GM12872 (cell line): ENCODE measurements around the gene AGT.

Experiments used
- TF ChIP-seq, protein P1 (sequence below): IDR thresholded peaks from 3 replicates; pipeline ENCODE4 v1.5.1; 2011; ENCODE audit warnings: low read depth, mild to moderate bottlenecking, low read length, moderate library complexity; ENCODE audit not compliant: insufficient read depth

Gene AGT

GRCh38 chr1:230749150-230749549 is 35.2 kb upstream of the AGT start:
- TF ChIP-seq, protein P1, sequence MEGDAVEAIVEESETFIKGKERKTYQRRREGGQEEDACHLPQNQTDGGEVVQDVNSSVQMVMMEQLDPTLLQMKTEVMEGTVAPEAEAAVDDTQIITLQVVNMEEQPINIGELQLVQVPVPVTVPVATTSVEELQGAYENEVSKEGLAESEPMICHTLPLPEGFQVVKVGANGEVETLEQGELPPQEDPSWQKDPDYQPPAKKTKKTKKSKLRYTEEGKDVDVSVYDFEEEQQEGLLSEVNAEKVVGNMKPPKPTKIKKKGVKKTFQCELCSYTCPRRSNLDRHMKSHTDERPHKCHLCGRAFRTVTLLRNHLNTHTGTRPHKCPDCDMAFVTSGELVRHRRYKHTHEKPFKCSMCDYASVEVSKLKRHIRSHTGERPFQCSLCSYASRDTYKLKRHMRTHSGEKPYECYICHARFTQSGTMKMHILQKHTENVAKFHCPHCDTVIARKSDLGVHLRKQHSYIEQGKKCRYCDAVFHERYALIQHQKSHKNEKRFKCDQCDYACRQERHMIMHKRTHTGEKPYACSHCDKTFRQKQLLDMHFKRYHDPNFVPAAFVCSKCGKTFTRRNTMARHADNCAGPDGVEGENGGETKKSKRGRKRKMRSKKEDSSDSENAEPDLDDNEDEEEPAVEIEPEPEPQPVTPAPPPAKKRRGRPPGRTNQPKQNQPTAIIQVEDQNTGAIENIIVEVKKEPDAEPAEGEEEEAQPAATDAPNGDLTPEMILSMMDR = no peak

DNA sequence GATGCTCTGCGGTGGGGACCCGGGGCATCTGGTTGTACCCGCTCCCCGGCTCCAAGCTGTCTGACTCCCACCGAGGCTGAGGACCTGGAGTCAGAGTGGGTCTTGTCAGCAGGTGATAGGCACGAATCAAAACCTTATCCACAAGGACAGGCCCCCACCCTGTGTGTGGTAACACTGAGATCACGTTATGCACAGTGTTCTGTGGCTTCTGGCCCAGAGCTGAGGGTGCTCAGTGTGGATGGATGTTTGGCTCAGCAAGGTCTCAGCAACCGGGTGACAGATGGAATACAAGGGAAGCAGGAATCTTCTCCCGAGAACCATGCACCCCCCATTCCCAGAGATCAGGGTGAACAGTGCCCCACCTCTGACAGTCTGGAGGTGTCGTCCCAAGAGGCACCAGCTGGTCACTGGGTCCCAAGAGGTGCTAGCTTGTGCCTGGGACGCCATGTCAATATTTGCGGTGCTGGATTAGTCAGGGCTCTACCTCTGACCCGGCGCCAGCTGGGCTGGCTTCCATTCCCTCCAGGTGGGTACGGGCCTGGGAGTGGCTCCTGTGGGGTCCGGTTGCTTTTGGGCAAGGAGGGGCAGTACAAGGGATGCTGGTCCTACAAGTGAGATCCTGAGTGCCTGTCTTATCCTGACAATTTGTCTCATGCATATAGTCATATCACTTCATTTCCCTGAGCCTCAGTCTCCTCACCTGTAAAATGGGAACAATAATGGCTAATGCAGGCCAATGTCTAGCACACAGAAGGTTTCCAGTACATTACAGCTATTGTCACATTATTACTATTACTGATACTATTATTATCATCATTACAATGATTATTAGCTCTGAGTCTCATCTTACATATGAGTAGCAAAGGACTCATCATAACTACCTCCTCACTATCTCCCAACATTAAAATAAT is 34.2 kb upstream of the AGT start:
- TF ChIP-seq, protein P1 = no peak

DNA sequence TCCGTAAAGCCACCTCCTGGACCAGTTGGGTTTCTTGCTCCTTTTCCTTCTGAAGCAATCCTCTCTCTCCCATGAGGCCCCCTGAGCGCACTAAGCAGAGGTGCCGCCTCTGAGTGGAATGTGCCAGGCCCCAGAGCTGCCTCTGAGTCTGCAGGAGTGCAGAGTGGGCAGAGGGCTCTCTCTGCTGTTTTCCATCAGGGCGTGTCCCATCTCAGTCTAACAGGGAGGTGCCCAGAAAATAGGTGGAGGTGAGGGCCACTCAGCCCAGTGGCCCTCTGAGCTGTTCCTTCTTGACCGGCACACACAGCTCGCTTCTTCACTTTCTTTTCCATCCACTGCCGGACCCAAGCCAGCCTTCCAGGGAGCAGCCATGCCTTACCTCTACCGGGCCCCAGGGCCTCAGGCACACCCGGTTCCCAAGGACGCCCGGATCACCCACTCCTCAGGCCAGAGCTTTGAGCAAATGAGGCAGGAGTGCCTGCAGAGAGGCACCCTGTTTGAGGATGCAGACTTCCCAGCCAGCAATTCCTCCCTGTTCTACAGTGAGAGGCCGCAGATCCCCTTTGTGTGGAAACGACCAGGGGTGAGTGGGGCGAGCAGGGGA is 33.3 kb upstream of the AGT start, which contains the start of gene CAPN9:
CAPN9 (plus strand) TSS at position 262 of the 604 bp plus-strand sequence; CDS start at position 371, 109 bp downstream.
- TF ChIP-seq, protein P1 = no peak

GRCh38 chr1:230746617-230747016 is 32.7 kb upstream of the AGT start:
- TF ChIP-seq, protein P1 = no peak

- TF ChIP-seq, protein P1 = no peak
Observed at GRCh38 chr1:230745071-230745470, 31.1 kb upstream of the AGT start.

GRCh38 chr1:230744382-230744781 is 30.5 kb upstream of the AGT start:
- TF ChIP-seq, protein P1 = no peak

GRCh38 chr1:230743899-230744298 is 30.0 kb upstream of the AGT start:
- TF ChIP-seq, protein P1 = no peak
